ENCODE data around the gene KLF1.

The KLF1 gene

DNA sequence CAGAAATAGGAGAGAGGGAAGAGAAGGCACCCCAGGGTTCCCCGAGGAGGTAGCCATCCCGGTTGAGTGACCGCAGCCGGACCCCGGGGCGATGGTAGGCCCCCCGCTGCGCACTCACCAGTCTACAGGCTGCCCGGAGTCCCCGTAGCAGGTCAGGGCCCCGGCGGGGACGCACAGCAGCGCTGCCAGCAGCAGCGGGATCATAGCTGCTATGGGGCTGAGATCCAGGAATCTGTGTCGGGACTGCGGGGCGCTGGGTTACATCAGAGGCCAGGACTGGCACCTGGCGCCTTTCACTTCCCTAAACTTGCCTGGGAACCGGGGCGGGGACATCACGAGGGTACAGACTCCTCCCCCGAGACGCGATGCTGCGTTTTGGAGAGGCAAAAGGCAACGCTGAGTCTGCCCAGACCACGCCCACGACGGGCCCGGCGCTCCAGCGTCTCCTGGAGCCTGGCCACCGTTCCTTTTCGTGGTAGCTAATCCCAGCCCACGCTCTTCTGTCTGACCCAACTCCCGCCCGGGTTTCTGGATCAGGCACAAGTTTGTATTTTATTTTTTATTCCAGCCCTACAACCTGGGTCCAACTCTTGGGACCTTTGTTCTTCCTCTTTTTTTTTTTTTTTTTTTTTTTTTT lies 5.7 kb downstream of the KLF1 start, which contains the start of gene DNASE2:
DNASE2 (minus strand) TSS at position 278 of the 637 bp plus-strand sequence; CDS start at position 204, 74 bp downstream.
- peaks cover 3% of the 10 kb centered on the region for H3K4me1 ChIP-seq (ENCODE audit: insufficient read depth, insufficient read length)
- H3K36me3 ChIP-seq (ENCODE audit: insufficient read depth, insufficient read length, low read length) = no peaks in the 10 kb centered on the region
- H3K9me3 ChIP-seq (ENCODE audit: insufficient read depth, low read length) = peaks cover 16% of the 10 kb centered on the region
- peak within 1 kb of the TSS; percentile 78 for H3K4me3 ChIP-seq (ENCODE audit: insufficient read length, low read depth)
- DNase-seq (ENCODE audit: low read depth, low spot score) = peak; percentile 92
- peaks cover 33% of the 10 kb centered on the region for H3K27me3 ChIP-seq (ENCODE audit: insufficient read depth, insufficient read length)
- H3K9ac ChIP-seq (ENCODE audit: insufficient read length, low read depth) = peak within 1 kb of the TSS; percentile 82
- TF ChIP-seq SUZ12 (IDR thresholded peaks at IDR 0.05; ENCODE audit: extremely low read depth, insufficient read depth, insufficient read length) = no peak
- no peak for TF ChIP-seq ZNF274 (IDR thresholded peaks at IDR 0.05; ENCODE audit: low read depth, low read length)
- no peak for TF ChIP-seq YY1 (IDR thresholded peaks at IDR 0.05; ENCODE audit: insufficient read depth, insufficient read length)

DNA sequence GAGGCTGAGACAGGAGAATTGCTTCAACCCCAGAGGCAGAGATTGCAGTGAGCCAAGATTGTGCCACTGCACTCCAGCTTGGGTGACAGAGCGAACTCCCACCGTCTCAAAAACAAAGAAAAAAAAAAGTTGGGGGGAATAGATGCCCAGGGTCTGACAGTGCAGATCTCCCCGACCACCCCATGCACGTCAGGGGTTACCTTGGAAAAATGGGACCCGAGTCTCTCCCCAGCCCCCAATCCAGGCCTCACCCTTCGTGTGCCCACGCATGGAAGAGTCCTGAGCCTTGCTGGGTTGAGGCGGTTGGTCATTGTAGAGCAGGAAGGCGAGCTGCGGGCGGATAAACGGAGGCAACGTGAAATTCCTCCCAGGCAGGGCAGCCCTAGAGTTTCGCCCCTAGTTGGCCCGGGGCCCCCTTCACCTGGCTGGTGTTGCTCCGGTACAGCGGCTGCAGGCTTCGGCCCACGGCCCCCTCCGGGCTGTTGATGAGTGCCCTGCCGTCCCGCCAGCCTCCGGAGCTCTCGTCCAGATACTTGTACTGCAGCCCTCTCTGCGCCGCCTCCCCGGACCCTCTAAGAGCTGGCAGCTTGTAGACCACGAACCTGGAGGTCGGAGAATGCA lies 6.3 kb downstream of the KLF1 start:
- Histone ChIP-seq H3K9ac (ENCODE audit: insufficient read length, low read depth) (peak overlapping the region; percentile 82), H3K4me1 (ENCODE audit: insufficient read depth, insufficient read length) (peaks cover 3% of the 10 kb centered on the region), H3K4me3 (ENCODE audit: insufficient read length, low read depth) (peak overlapping the region; percentile 78), H3K9me3 (ENCODE audit: insufficient read depth, low read length) (peaks cover 16% of the 10 kb centered on the region), H3K27me3 (ENCODE audit: insufficient read depth, insufficient read length) (peaks cover 27% of the 10 kb centered on the region), H3K36me3 (ENCODE audit: insufficient read depth, insufficient read length, low read length) (no peaks in the 10 kb centered on the region)
- no peak for TF ChIP-seq ZNF274 (IDR thresholded peaks at IDR 0.05; ENCODE audit: low read depth, low read length)
- no peak for TF ChIP-seq YY1 (IDR thresholded peaks at IDR 0.05; ENCODE audit: insufficient read depth, insufficient read length)
- TF ChIP-seq SUZ12 (IDR thresholded peaks at IDR 0.05; ENCODE audit: extremely low read depth, insufficient read depth, insufficient read length) = no peak
- no peak for DNase-seq (ENCODE audit: low read depth, low spot score)

DNA sequence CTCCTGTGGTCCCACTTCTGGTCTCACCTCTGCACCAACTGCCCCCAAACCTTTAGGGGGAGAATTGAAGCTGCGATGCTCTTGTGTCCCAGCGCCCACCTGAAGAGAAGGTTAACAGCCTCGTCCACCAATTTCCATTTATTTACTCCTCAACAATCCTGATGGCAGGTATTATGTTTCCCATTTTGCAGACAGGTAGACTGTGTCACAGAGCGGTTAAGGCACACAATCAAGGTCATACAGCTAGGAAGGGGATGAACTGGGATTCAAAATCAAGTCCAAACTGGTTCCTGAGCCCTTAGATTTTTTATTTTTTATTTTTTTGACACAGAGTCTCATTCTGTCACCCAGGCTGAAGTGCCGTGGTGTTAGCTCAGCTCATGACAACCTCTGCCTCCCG lies 11.9 kb downstream of the KLF1 start:
- Histone ChIP-seq H3K36me3 (ENCODE audit: insufficient read depth, insufficient read length, low read length) (peaks cover 10% of the 10 kb centered on the region), H3K9me3 (ENCODE audit: insufficient read depth, low read length) (peaks cover 11% of the 10 kb centered on the region; the same call in 1 of the 2 replicates), H3K27me3 (ENCODE audit: insufficient read depth, insufficient read length) (peaks cover 1% of the 10 kb centered on the region), H3K4me1 (ENCODE audit: insufficient read depth, insufficient read length) (peaks cover 2% of the 10 kb centered on the region), H3K4me3 (ENCODE audit: insufficient read length, low read depth) (no peak overlapping the region), H3K9ac (ENCODE audit: insufficient read length, low read depth) (no peak overlapping the region)
- TF ChIP-seq ZNF274 (IDR thresholded peaks at IDR 0.05; ENCODE audit: low read depth, low read length) (no peak), SUZ12 (IDR thresholded peaks at IDR 0.05; ENCODE audit: extremely low read depth, insufficient read depth, insufficient read length) (no peak), YY1 (IDR thresholded peaks at IDR 0.05; ENCODE audit: insufficient read depth, insufficient read length) (no peak)
- DNase-seq (ENCODE audit: low read depth, low spot score) = no peak

GRCh38 chr19:12873891-12874745 lies 12.9 kb downstream of the KLF1 start:
- DNase-seq (ENCODE audit: low read depth, low spot score) = no peak
- H3K27me3 ChIP-seq (ENCODE audit: insufficient read depth, insufficient read length) = peaks cover 1% of the 10 kb centered on the region
- H3K36me3 ChIP-seq (ENCODE audit: insufficient read depth, insufficient read length, low read length) = peaks cover 10% of the 10 kb centered on the region
- H3K4me3 ChIP-seq (ENCODE audit: insufficient read length, low read depth) = no peak overlapping the region
- no peak for TF ChIP-seq YY1 (IDR thresholded peaks at IDR 0.05; ENCODE audit: insufficient read depth, insufficient read length)
- H3K9me3 ChIP-seq (ENCODE audit: insufficient read depth, low read length) = peaks cover 11% of the 10 kb centered on the region; the same call in 1 of the 2 replicates
- peaks cover 2% of the 10 kb centered on the region for H3K4me1 ChIP-seq (ENCODE audit: insufficient read depth, insufficient read length)
- H3K9ac ChIP-seq (ENCODE audit: insufficient read length, low read depth) = no peak overlapping the region

DNA sequence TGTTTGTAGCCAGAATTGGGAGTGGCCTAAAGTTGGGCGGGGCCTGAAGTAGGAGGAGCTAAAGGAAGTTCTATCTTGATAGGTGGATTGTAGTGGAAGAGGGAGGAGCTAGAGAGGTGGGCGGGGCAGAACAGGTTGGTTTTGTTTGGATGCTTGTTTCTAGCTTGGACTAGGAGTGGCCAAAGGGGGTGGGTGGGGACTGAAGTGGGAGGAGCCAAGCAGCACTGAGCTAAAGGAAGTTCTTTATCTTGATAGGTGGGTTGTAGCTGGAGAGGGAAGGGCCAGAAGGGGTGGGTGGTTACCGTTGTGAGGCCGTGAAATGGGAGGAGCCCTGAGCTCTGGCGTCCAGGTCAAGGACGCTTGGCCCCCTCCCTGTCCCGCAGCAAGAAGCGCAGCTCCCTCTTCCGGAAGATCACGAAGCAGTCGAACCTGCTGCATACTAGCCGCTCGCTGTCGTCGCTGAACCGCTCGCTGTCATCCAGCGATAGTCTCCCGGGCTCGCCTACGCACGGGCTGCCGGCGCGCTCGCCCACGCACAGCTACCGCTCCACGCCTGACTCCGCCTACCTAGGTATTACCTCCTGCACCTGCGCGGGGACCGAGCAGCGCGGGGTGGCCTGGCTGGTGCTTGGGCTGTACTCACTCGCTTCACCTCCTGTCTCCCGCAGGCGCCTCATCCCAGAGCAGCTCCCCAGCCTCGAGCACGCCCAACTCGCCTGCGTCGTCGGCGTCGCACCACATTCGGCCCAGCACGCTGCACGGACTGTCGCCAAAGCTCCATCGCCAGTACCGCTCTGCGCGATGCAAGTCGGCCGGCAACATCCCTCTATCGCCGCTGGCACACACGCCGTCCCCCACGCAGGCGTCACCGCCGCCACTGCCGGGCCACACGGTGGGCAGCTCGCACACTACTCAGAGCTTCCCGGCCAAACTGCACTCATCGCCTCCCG lies 13.8 kb downstream of the KLF1 start:
- no peak overlapping the region for H3K4me3 ChIP-seq (ENCODE audit: insufficient read length, low read depth)
- no peak for TF ChIP-seq YY1 (IDR thresholded peaks at IDR 0.05; ENCODE audit: insufficient read depth, insufficient read length)
- H3K9ac ChIP-seq (ENCODE audit: insufficient read length, low read depth) = no peak overlapping the region
- peaks cover 10% of the 10 kb centered on the region for H3K36me3 ChIP-seq (ENCODE audit: insufficient read depth, insufficient read length, low read length)
- peaks cover 10% of the 10 kb centered on the region for H3K27me3 ChIP-seq (ENCODE audit: insufficient read depth, insufficient read length)
- H3K4me1 ChIP-seq (ENCODE audit: insufficient read depth, insufficient read length) = peaks cover 2% of the 10 kb centered on the region
- H3K9me3 ChIP-seq (ENCODE audit: insufficient read depth, low read length) = peaks cover 11% of the 10 kb centered on the region; the same call in 1 of the 2 replicates
- peak; percentile 90 for DNase-seq (ENCODE audit: low read depth, low spot score)

GRCh38 chr19:12872255-12872654 lies 14.7 kb downstream of the KLF1 start:
- H3K4me1 ChIP-seq (ENCODE audit: insufficient read depth, insufficient read length) = peaks cover 4% of the 10 kb centered on the region
- H3K36me3 ChIP-seq (ENCODE audit: insufficient read depth, insufficient read length, low read length) = peaks cover 10% of the 10 kb centered on the region
- H3K9ac ChIP-seq (ENCODE audit: insufficient read length, low read depth) = no peak overlapping the region
- TF ChIP-seq ZNF274 (IDR thresholded peaks at IDR 0.05; ENCODE audit: low read depth, low read length) (no peak), SUZ12 (IDR thresholded peaks at IDR 0.05; ENCODE audit: extremely low read depth, insufficient read depth, insufficient read length) (no peak), YY1 (IDR thresholded peaks at IDR 0.05; ENCODE audit: insufficient read depth, insufficient read length) (no peak)
- peaks cover 11% of the 10 kb centered on the region; the same call in 1 of the 2 replicates for H3K9me3 ChIP-seq (ENCODE audit: insufficient read depth, low read length)
- no peak overlapping the region for H3K4me3 ChIP-seq (ENCODE audit: insufficient read length, low read depth)
- no peak for DNase-seq (ENCODE audit: low read depth, low spot score)
- peaks cover 18% of the 10 kb centered on the region for H3K27me3 ChIP-seq (ENCODE audit: insufficient read depth, insufficient read length)
